Measurements from ENCODE around the gene HLA-F. TPM values are rescaled to one million over a fixed set of nuclear protein-coding genes. Genes with fewer than 3 reads are reported as not detected.

The HLA-F gene
- total RNA-seq, result not detected in 2 replicates

GRCh38 chr6:29723262-29723665 is at the start of gene HLA-F:
Gene HLA-F, plus strand, starts transcription at chr6:29723434. Its CDS starts 30 bp downstream, at chr6:29723464.

GRCh38 chr6:29680904-29681303 is 42.3 kb upstream of the HLA-F start, which contains the start of gene ZFP57:
Gene ZFP57, minus strand, starts transcription at chr6:29681152. Its CDS starts 4,149 bp downstream, at chr6:29677003.

Other genes starting within 250 kb of the HLA-F start
- gene MAS1L, start 235.5 kb upstream of the HLA-F start, total RNA-seq, result not detected in 2 replicates
- gene UBD, start 163.7 kb upstream of the HLA-F start, total RNA-seq, result not detected in 2 replicates
- not detected in 2 replicates for gene OR2H2, start 138.3 kb upstream of the HLA-F start, total RNA-seq
- gene GABBR1, start 90.3 kb upstream of the HLA-F start, total RNA-seq, result 4.4 and 4.8 TPM in 2 replicates
- not detected in 2 replicates for gene MOG, start 66.3 kb upstream of the HLA-F start, total RNA-seq
- gene ZFP57, start 42.3 kb upstream of the HLA-F start, total RNA-seq, result not detected in 2 replicates
- not detected in 2 replicates for gene HLA-G, start 104.4 kb downstream of the HLA-F start, total RNA-seq
- gene HLA-A, start 219.1 kb downstream of the HLA-F start, total RNA-seq, result 133 and 140 TPM in 2 replicates